C1 segment of cervical spinal cord (tissue), 14 donors: ENCODE data around the gene ADGRL1.
"Not testable (repeated sequence)": the region's sequence is repeated elsewhere in the genome, so short reads cannot be mapped to it uniquely, and the experiment has no call there.

Experiments used
- DNase-seq, 14 donors: peaks; one replicate each; lab custom pipeline; 2025; lab: John Stamatoyannopoulos, UW

The ADGRL1 gene

DNA sequence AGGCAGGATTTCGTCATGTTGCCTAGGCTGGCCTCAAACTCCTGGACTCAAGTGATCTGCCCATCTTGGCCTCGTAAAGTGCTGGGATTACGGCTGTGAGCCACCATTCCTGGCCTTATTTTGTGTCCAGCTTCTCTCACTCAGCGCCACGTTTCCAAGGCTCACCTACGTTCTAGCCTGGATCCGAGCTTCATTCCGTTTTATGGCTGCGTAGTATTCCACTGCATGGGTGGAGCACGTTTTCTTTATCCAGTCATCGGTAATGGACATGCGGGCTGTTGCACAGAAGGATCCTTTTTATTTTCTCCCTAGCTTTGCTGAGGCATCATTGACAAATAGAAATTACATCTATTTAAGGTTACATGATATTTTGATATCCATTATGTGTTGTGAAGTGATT lies 16.6 kb downstream of the ADGRL1 start:
- DNase-seq = no peak

DNA sequence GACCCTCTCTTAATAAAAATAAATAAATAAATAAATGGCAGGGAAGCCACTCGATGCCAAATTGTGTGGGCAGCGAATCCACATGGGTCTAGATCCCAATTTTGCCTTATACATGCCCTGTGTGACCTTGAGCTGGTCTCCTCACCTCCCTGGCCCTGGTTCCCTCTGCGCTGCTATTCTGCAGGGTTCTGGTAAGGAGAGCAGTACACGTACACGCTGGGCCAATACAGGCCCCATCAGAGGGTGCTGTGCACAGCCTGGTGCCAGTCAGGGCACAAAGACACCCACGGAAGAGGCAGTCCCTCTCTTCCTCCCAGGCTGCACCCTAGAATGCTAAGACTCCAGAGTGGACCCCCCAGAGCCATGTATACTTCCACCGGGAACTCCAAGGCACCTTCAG lies 17.9 kb downstream of the ADGRL1 start:
- not testable (repeated sequence) for DNase-seq

DNA sequence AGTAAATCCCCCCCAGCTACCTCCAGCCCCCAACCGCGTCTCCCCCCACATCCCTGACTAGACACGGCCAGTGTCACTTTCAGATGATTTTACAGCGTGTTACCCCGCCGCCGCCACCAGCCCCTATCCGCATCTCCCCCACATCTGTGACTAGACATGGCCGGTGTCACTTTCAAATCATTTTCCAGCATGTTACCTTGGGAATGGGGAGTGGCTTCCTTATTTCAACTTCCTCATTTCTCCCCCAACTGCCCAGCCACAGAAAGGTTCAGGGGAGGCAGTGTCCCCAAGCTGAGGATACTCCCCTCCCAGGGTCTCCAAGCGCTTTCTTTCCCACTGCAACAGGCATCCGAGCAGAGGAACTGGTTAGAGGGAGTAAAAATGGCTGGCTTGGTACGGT lies 18.4 kb downstream of the ADGRL1 start:
- DNase-seq = no peak

DNA sequence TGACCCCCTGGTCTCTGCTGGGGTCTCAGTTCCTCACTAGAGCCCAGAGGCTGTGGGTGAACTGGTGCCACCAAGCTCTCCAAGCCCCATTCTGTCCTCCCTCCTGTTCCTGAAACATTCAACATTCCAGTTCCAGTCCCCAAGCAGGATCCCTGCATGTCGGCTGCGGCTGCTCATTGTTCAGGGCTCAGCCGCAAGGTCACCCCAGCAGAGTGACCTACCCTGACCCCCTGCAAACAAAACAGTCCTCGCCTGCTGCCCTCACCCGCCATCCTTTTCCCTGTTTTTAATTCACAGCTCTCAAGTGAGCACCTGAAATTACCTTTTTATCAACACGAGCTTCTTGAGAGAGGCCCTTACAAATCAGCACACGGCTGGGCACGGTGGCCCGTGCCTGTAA lies 19.3 kb downstream of the ADGRL1 start:
- not testable (repeated sequence) for DNase-seq

DNA sequence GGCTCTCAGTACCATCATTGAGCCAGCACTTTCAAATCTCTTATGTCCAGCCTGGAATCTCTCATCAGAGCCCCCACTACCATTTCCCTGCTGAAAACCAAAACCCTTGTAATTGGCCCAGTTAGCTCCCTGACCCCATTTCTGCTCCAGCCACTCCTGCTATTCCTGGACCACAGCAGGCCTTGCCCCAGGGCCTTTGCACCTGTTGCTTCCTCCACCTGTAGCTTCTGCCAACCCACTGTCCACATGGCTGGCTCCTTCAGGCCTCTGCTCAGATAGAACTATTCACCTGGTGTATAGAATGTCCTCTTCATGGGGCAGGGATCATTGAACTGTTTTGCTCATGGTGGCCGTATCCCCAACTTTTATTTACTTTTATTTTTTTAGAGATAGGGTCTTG lies 20.3 kb downstream of the ADGRL1 start:
- DNase-seq = not testable (repeated sequence)

DNA sequence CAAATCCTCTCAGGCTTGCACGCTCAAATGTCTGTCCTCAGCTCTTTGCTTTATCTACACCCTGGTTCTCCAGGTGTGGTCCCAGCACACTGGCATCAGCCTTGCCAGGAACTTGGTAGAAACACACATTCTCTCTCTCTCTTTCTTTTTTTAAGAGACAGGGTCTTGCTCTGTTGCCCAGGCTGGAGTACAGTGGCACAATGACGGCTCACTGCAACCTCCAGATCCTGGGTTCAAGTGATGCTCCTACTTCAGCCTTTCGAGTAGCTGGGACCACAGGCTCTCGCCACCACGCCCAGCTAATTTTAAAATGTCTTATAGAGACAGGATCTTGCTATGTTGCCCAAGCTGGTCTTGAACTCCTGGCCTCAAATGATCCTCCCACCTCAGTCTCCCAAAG lies 20.8 kb downstream of the ADGRL1 start:
- DNase-seq = no peak

DNA sequence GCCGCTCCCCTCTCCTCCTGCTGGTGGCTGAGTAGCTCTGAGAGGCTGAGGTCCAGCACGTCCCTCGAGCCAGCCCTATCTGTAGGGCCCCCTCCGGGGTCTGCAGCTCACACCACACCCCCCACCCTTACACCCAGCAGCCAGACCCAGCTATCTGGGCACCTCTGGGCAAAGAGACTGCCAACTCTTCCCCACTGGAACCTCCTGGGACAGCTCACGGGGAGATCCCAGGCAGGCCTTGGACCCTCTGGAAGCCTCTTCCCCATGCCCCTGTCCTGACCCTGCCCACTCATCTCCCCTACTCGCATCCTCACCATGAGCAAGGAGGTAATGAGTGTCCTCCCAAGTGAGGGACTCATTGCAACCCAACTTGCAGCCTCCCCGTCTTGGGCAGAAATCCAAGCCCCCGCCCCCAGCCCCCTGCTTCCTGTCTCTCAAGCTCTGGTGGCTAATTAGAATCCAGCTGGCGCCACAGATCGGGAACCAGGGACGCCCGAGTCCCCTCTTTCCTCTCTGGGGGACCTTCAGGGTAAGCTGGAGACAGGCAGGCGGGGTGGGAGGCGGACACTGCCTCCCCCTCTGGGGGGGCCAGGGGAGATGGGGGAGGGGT lies 22.1 kb downstream of the ADGRL1 start:
- no peak for DNase-seq

DNA sequence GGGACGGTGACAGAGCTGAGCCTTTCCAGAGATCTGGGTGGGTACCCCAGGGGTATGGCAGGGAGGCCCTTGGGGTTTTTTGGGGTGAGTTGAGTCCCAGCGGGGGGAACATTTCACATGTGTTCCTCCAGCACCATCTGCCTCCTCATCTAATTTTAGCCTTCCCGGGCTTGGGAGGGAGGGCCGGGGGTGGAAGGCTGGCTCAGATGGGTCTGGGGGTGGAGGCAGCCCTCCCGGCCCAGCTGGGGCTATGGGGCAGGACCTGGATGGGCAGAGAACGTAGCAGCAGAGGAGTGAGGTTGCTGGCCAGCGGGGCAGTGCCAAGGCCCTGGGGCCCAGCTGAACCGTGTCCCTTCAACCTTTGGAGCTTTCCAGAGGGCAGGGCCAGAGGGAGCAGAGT lies 23.5 kb downstream of the ADGRL1 start:
- peak in 1 of 14 donors; percentile 67 for DNase-seq

DNA sequence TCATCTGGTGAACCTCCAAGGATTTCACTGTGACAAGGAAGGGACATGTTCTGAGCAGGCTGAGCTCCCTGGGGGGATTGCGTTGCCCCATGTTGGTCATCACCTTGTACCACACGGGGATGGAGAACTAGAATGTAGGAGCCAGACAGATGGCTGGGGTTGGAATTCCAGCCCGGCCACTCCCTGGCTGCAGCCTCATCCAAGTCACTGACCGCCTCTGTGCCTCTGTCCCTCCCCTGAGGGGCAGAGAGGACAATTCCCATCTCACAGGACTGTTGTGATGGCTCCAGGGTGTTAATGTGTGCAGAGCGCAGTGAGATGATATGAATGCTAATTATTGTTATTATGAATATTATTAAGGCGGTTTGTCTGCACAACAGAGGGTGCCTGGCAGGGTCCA lies 24.1 kb downstream of the ADGRL1 start:
- DNase-seq = peak in 1 of 14 donors; percentile 70

DNA sequence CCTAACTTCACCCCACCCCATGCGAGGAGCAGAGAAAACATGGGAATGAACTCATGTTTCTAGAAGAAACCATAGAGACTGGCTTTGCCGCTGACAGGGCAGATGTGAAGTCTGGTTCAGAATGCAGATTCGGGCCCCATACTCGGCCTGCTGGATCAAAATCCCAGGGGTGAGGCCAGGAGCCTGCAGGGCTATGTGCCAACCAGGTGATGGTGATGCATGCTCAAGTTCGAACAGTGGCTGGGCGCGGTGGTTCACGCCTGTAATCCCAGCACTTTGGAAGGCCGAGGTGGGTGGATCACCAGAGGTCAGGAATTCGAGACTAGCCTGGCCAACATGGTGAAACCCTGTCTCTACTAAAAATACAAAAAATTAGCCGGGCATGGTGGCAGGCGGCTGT lies 24.8 kb downstream of the ADGRL1 start:
- not testable (repeated sequence) for DNase-seq

DNA sequence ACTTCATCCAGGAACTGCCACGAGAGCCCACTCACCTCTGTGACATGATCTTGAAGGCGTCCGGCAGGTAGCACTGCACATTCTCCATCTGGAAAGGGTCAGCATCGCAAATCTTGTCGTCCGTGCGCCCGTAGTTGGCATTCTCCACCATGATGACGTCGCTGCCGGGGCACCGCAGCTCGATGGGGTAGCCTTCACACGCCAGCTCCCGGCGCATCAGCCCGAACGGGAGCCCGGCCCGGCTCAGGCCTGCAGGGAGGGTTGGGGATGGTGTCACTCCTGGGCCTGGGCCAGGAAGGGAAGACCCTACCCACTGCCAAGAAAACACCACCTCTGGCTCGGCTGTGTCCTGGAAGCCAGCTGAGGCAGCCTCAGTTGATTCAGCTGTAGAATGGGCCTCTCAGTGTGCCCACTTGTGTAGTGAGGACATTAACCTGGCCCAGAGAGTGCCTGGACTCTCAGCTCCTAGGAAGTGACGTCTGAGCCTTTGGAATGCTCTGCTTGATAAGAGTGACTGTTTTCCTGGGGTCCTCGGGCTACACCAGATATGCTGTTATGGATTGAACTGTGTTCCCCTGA lies 28.4 kb downstream of the ADGRL1 start:
- DNase-seq = no peak

DNA sequence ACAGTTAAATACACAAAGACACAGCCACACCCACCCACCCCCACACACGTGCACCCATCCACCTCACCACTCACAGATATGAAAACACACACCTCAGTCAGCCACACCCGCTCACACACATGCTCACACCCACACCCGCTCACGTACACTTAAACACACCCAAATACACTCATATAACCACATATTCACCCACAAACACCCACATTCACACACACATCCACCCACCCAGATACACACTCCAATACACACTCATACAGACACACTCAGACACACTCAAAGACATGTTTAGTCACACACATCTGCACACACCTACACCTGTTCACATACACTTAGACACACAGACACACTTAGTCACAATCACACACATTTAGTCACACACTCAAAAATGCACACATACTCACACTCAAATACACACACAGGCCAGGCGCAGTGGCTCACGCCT lies 30.6 kb downstream of the ADGRL1 start:
- DNase-seq = no peak

DNA sequence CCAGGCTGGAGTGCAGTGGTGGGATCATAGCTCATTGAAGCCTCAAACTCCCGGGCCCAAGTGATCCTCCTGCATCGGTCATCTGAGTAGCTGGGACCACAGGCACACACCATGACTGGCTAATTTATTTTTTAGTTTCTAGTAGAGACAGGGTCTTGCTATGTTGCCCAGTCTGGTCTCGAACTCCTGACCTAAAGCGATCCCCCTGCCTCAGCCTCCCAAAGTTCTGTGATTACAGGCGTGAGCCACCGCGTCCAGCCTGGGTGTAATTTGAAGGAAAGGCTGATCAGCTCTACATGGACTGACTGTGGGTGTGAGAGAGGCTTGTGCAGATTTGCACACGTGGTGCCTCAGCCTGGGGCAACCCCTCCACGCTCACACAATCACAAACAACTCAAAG lies 31.1 kb downstream of the ADGRL1 start:
- no peak for DNase-seq

DNA sequence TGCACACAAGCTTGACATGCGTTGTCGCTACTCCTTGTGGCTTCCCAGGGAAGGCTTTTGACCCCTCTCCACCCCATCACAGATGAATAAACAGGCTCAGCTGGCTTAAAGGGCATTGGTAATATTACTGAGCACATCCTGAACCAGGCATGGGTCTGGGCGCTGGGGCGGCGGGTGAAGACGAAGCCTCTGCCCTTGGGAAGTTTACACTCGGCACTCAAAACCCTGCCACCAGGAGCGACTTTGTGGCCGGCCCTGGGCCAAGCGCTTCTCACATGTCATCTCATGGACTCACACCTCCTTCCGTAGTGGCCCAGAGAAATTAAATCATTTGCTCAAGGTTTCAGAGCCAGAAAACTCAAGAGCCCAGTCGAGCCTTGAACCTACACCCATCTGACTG lies 37.0 kb downstream of the ADGRL1 start:
- DNase-seq = no peak

DNA sequence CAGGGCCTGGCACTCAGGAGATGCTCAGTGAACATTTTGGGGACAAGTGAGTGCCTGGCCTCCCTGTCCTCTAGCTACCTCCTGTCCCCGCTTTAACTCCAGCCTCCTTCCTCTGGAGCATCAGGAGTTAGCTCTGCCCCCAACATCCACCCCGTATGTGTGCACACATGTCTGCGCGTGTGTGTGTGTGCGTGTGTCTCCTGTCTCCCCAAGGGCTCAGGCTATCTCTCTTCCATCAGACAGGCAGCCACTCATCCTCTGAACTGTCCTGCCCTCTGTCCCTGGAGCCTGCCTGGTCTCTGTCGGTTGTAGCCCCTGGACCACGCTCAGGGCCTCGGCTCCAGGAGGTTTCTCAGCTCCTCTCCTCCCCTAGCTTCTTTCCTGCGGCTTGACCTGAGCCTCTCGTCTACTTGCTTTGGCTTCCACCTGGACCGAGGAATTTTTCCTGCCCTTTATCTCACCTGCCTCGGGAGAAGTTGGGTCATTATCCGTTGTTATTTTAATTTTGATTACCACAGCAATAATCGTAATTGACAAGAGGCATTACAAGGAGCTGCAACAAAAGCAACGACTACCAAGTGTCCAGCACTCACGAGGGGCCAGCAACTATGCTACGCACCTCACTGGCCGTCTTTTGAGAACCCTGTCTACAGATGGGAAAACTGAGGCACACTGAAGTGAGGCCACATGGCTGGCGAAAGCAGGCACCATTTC lies 37.6 kb downstream of the ADGRL1 start:
- DNase-seq = no peak

DNA sequence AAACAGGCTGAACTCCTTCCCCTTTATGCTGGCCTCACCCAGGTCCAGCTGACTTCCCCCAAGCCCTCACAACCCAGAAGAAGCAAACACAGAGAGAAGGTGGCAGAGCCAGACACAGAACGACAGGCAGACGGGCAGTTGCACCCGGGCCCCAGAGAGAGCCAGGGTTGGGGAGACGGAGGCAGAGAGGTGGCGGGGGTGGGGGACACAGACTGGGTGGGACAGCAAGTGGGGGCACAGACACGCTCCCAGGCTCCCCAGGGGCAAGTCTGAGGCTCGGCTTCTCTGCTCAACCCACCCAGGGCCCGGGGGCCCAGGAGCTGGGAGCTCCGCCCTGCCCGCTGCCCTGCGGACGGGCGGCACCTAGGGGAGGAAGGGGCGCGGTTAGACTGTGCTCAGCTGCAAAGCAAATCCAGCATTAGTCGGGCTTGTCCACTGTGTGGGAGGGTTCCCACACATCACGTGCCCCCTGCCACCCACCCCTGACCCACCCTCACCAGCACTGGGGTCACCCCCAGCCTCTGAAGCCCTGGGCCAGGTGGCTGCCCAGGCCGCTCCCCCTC lies 38.3 kb downstream of the ADGRL1 start:
- DNase-seq = peak in 2 of 14 donors; percentile 9 to 23

DNA sequence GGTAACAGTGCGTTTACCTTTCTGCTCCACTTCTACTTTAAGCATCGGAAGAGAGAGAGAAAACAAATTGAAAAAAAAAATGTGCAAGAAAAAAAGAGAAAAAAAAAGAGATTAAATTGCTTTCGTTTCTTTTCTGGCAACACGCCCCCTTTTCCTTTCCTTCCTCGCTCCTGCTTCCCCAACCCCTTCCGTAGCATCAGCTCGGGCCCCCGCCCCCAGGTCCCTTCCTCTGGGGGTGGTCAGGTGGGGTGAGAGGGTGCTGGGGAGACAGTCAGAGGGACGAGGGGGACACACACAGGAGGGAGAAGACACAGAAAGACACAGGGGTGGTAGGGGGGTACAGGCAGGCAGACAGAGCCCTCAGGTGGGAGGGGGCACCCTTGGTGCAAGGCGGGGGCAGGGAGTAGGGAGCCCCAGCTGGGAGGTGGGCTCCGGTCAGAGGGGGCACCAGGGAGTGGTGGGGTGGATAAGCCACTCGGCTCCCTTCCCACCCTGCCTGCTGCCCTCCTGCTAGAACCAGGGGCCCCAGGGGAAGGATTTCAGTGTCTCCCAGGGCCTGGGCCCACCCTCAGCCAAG lies 38.9 kb downstream of the ADGRL1 start:
- no peak for DNase-seq

DNA sequence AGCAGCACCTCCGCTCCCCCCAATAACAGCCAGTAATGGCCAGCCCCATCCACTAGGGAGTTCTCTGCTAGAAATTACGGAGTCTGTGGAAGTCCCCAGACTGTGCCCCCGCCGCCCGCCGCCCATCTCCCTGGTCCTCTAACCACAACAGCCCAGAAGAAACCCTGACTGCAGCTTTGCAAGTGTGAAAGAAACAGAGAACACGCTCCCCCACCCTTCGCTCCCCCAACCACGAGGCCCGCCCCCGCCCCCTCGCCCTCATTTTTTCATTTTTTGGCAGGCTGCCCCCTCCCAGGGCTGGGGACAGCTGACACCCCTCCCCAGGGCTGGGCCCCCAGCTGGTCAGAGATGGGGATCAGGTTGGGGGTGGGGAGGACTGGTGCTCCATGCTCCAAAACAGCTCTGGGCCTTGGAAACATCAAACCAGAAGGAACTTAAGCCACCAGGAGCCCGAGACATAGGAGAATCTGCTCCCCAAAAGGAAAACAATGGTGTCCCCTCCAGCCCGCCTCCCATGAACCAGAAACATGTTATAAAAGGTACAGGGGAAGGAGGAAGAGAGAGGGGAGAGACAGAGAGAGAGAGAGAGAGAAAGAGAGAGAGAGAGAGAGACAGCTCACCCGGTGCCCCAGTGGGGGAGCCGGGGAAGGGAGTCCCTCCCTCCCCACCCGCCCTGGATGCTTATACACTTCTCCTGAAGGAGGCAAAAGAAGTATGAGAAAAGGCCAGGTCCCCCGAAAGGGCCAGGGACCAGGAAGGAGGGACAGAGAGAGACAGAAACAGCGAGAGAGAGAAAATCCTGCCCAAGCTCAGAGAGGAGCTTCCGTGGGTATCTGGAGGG lies 39.8 kb downstream of the ADGRL1 start:
- DNase-seq = no peak

DNA sequence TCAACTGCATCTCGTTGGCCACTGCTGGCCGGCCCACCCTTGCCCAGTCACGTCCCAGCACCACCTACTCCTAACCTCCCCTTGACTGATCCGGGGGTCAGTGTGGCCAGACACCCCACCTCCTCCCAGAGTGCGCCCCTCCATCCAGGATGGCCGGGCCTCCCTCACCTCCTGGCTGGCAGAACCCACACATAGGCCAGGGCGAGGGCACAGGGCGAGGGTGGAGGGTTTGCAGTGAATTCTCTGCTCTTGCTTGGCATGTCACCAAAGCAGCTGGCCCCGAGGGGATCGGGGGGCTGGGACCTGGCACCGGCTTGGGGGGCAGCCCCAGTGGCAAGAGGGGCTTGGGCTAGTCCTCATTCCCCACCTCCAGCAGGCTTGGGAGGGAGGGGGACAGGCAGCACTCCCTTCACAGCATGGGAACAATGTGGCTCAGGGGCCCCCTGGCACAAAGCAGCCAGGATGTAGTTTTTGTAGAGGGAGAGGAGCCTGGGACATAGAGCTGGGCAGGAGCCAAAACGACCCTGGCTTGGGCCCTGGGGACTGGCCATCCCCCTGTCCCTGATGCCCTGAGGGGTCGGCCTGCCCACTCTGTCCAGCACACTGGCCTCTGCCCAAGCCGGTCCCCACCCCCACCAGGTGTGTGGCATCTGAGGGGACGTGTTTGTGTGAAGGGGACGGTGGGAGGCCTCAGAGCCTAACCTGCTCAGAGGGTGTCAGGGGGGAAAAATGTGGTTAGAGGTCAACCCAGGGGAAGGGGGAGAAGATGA lies 41.1 kb downstream of the ADGRL1 start:
- DNase-seq = no peak

DNA sequence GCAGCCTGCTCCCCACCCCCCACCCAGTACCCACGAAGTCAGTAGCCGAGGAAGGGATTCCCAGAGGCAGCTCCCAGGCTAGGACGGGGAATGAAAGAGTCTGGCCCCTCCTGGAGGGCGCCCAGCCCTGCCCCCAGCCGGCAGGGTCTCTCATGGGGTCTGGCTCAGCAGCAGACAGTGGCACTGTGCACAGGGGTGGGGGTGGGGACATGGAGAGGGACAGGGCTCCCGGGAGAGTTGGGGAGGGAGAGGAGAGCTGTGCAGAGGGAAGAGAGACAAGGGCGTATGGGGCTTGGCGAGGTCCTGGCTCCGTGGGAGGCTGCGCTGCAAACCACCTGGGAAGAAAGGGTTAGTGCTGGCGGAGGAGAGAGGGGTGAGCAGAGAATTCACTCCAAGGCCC lies 41.9 kb downstream of the ADGRL1 start:
- no peak for DNase-seq

DNA sequence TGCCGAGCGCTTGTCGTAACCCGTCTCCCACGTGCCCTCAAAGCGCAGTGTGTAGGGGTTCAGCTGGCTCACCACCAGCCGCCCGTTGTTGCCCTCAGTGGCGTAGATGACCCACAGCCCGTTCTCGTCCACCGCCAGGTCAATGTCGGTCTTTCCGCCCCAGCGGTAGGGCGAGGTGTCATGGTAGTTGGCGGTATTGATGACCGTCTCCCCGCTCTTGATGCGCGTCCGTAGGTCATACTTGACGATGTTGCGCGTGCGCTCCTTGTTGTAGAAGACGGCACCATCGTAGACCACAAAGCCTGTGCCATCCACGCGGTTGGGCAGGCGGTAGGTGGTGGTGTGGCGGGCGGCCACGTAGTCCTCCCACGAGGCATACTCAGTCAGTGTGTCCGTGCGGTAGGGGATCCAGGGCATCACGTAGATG lies 43.1 kb downstream of the ADGRL1 start:
- DNase-seq = no peak
